ENCODE measurements around the gene SND1. TPM values are rescaled to one million over a fixed set of nuclear protein-coding genes. Genes with fewer than 3 reads are reported as not detected.
A peak's percentile ranks its signal among the peaks of the same experiment; 100 is the strongest.

Gene SND1
- total RNA-seq, 1 experiment from 2014 or later, result 139 TPM

GRCh38 chr7:127652333-127653248, 597 bp downstream of the SND1 start:
- POLR2A ChIA-PET (ENCODE audit: unreplicated experiment), result interaction anchor here (0.7 kb wide), 1 partner anchor 86 kb away, joined by 4 read pairs; no protein-coding TSS in a partner anchor
- CTCF ChIA-PET, result no interaction called here
- peak; percentile 9 for ATAC-seq

GRCh38 chr7:127653396-127653795, 1.4 kb downstream of the SND1 start:
- Histone ChIP-seq H3K27ac (ENCODE audit: low read length) (no peak overlapping the region), H3K36me3 (ENCODE audit: low read depth, low read length) (peaks cover 9% of the 10 kb centered on the region), H3K9me2 (replicated peaks; ENCODE audit: low read length) (no peaks in the 10 kb centered on the region), H3K4me2 (ENCODE audit: low read length) (peak overlapping the region; percentile 97), H3K4me1 (ENCODE audit: insufficient read depth, low read length) (peaks cover 30% of the 10 kb centered on the region), H3F3A (ENCODE audit: low read length, unreplicated experiment) (no peaks in the 10 kb centered on the region), H3K27me3 (ENCODE audit: low read length) (no peaks in the 10 kb centered on the region), H3K9ac (ENCODE audit: low read length) (peak overlapping the region; percentile 93), H4K20me1 (ENCODE audit: low read length) (peaks cover 43% of the 10 kb centered on the region), H3K79me2 (ENCODE audit: low read length) (peaks cover 64% of the 10 kb centered on the region), H3K9me3 (ENCODE audit: low read length) (no peaks in the 10 kb centered on the region), H3K4me3 (ENCODE audit: low read length) (peak overlapping the region; percentile 96), H2AFZ (ENCODE audit: low read length) (no peak overlapping the region)
- TF ChIP-seq EZH2phosphoT487 (IDR thresholded peaks at IDR 0.05; ENCODE audit: borderline replicate concordance, low read length) (no peak), EZH2 (IDR thresholded peaks at IDR 0.05; ENCODE audit: low read length, unreplicated experiment) (no peak), CTCF (conservative IDR thresholded peaks at IDR 0.05; ENCODE audit: low read depth, low read length) (no peak)
- BruUV-seq (replicated peaks), result no TSS peak
- intact Hi-C loops (cut with micrococcal nuclease), result loop anchor here (2.0 to 10.0 kb wide), 2 partner anchors 51 to 65 kb away; partner anchors contain the start of gene ARF5
- CTCF ChIA-PET, result no interaction called here
- ATAC-seq (no peak), DNase-seq (no peak)
- POLR2A ChIA-PET (ENCODE audit: unreplicated experiment), result interaction anchor here (0.7 kb wide), 1 partner anchor 85 kb away, joined by 4 read pairs; no protein-coding TSS in a partner anchor

More at GRCh38 chr7:127652333-127653248, 597 bp downstream of the SND1 start:
- intact Hi-C loops (cut with micrococcal nuclease), result loop anchor here (2.0 to 10.0 kb wide), 2 partner anchors 52 to 64 kb away; partner anchors contain the start of gene ARF5
- TSS peak; percentile 33 for BruUV-seq (replicated peaks)
- Histone ChIP-seq H2AFZ (ENCODE audit: low read length) (peak overlapping the region; percentile 78), H3K36me3 (ENCODE audit: low read depth, low read length) (peaks cover 2% of the 10 kb centered on the region), H3K4me1 (ENCODE audit: insufficient read depth, low read length) (peaks cover 30% of the 10 kb centered on the region), H3K79me2 (ENCODE audit: low read length) (peaks cover 56% of the 10 kb centered on the region), H3K27me3 (ENCODE audit: low read length) (no peaks in the 10 kb centered on the region), H3K9me3 (ENCODE audit: low read length) (no peaks in the 10 kb centered on the region), H4K20me1 (ENCODE audit: low read length) (peaks cover 43% of the 10 kb centered on the region), H3K27ac (ENCODE audit: low read length) (peak overlapping the region; percentile 40), H3F3A (ENCODE audit: low read length, unreplicated experiment) (no peaks in the 10 kb centered on the region), H3K4me3 (ENCODE audit: low read length) (peak overlapping the region; percentile 96), H3K9me2 (replicated peaks; ENCODE audit: low read length) (no peaks in the 10 kb centered on the region), H3K4me2 (ENCODE audit: low read length) (peak overlapping the region; percentile 97), H3K9ac (ENCODE audit: low read length) (peak overlapping the region; percentile 93)
- TF ChIP-seq CTCF (conservative IDR thresholded peaks at IDR 0.05; ENCODE audit: low read depth, low read length) (no peak), EZH2 (IDR thresholded peaks at IDR 0.05; ENCODE audit: low read length, unreplicated experiment) (no peak), EZH2phosphoT487 (IDR thresholded peaks at IDR 0.05; ENCODE audit: borderline replicate concordance, low read length) (no peak)
- peak; percentile 28 for DNase-seq

Measured in PC-3 (cell line).